HG02973 (cell line): ENCODE results near the gene ATP1A1.

Experiments
- ATAC-seq: cut with Tn5 transposase; IDR thresholded peaks from one replicate; pipeline ENCODE4 v1.9.1; 2021; ENCODE audit warnings: moderate library complexity; ENCODE audit not compliant: unreplicated experiment

ATP1A1 gene

GRCh38 chr1:116370181-116370580 is 2.9 kb upstream of the ATP1A1 start:
- no peak for ATAC-seq

DNA sequence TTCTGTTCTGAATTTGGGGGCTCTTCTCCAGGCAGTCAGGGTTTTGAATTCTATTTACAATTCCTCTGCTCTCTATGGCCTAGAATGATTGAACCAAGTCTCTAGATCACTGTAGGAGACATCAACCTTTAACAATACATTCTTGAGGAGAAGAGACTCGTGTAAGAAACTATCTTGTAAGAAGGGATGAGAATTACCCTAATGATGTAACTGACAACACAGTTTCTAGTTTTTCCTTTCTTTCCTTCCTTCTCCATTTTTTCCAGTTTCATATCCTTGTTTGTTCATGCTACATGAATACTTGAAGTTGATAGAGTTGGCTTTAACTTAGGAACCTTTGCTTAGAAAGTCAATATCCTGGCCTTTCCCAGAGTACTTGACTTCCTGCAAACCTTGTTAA is 1.3 kb upstream of the ATP1A1 start:
- ATAC-seq: no peak

DNA sequence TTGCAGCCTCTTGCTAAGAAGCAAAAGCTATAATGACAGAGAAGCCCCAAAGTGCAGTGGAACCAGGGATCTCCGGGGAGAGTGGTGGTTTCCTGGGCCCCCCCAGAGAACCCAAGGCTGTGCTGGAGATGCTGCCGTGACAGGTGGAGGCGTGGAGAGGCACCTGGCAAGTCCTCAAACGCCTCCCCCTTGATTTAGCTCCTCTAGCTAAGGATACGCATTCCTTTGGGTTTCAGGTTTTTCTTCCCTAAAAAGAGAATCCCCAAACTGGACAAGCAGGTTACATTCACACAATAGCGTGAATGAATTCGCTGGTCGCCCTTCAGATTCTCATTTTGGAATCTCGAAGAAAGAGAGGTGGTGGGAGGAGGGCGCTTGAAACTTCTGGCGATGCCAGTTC is 853 bp upstream of the ATP1A1 start:
- ATAC-seq: no peak

DNA sequence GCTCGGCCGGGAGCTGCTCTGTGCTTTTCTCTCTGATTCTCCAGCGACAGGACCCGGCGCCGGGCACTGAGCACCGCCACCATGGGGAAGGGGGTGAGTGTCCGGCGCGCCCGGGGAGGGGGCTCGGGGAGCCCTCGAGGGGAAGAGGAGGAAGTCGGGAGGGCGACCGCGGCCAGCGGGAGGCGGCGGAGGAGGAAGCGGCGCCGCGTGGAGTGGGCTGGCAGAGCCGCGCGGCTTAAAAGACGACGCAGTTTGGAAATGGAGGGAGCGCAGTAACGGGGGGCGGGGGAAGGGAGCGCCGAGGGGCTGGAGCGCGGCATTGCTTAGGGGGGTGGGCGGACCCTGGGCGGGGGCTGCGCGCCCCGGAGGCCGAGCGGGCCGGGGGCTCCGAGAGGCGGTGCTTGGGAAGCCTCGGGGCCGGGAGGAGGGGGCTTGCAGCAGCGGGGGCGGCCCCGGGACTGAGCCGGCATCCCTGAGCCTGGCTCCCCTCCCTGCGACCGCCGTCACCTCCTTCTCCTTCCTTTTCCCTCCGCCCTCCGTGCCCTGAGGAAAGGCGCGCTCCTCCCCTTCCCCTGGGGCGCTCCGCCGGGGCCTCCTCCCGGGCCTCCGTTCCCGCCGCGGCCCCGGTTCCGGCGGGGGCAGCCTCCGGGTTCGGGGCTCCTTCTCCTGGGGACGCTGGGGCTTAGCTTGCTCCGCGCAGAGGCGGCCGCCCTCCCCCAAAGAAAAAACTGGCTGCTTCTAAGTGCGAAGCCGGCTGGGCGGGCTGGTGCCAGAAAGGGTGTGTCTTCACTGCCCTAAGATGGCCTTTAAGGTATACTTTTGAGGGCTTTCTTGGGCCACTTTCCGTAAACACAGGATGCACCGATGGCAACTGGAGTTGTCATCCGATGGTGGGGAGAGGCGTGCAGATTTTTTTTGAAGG is 648 bp downstream of the ATP1A1 start:
- ATAC-seq: no peak

DNA sequence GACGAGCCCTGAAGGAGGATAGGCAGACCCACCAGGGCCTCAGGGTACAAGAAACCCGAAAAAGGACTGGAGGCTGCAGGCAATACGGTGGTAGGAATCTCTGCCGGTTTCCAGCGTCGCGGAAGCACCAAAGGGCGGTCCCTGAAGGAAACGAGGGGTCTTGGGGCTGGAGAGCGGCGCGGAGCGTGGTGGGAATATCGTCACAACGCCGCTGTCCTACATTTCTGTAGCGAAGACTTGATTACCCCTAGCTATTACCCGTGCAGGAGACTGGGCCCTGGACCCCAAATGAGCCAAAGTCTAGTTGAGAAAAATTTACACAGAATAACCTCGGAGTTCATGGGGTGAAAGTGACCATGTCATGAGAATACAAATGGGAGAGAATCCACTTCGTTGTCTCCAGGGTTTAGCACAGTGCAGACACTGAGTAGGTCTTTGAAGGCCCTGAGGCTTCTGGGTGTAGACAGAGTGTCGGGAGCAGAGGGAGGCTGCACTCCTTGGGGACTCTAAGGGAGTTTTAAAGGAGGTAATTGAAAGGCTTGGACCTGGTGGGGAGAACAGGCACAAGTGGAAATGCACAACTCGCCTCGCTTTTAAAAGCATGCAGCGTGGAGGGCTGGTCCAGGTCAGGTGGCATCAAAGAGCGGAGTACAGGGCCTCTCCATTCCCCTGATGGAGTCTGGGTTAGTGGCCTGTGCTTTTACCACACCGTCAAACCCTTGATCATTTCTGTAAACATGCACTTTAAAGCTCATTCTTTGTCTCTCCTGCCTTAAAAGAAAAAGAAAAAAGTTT is 1.5 kb downstream of the ATP1A1 start:
- no peak for ATAC-seq

DNA sequence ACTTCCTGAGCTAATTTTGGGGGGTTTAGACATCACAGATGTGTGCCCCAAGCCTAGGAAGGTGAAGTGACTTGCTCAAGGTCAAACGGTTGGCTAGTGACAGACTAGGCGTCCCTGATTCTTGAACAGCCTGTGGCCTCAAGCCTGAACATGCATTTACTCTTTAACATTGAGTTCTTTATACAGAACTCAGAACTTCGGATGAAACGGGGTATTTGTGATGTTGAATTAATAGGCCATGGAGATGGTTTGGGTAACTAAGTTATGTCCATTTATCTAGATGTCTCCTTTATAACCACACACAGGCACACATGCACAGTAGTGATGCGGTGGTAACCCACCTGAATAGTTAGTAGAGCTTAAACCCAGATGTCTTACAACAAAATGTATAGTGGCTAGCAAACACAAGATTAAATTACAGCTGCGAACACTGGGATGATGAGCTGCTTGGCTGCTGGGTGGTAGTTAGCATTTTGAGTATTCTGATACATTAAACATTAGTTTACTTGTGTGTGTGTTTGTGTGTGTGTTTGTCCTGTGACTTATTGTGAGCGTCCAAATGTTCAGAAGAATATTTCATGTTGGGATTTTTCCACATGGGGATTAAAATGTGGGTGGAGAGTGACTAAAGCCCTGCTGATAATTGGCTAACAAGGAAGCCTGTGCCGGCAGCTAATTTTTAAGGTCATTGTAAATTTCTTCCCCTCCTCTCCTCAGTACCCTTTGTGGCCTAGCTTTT is 2.3 kb downstream of the ATP1A1 start:
- ATAC-seq: no peak

DNA sequence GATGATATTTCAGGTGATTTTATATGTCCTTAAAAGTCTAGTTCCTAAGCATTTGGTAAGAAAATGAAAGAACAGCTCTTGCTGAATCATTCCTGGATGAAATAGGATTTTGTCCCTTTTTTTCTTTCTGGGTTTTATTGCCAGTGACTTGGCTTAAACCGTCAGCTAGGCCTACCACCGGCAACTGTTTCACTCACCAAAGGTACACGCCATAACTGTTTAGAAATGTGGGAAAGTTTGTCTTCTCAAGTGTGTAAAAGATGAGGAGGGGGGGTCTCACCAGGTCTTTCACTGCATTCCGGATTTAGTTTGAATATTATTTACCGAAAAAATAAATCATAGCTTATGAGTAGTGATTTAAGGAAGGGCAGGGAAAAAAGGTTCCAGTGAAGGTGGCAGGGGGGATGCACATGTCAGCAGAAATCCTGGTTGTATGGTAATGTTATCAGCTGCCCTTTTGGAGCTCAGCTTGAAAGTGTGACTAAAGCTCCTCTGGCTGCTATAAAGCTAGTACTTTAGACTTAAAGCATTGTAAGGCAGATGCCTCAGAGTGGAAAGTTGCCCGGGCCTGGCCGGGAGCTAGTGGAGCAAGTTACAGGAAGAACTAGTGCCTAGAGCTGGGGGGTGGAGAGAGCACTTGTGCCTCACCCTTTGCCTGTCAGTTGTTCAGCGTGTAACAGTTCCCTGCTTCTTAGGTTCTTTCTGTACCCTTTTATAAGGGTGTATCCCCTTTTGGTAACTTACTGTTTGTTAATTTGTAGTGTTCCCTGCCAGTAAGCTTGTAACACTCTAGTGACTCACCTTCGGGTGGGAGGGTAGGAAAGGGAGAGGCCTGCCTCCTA is 3.1 kb downstream of the ATP1A1 start:
- no peak for ATAC-seq

DNA sequence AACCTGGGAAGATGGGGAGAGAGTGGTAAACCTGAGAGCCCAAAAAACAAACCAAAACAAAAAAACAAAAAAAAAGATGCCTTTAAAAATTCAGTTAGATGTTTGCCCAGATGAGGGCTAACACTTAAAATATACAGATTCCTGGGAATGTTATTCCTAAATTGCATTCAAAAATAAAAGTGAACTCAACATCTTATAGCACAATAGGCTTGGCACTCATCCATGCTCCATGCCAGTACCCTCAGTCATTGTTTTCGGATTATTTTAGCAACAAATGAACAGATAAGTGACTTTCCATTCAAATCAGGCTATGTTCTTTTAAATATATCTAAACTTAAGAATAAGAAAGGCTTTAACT is 3.7 kb downstream of the ATP1A1 start:
- ATAC-seq: no peak

- ATAC-seq: peak; percentile 66
These were observed 4.8 kb downstream of the ATP1A1 start for GRCh38 chr1:116377541-116378529.

GRCh38 chr1:116379057-116379630 is 6.1 kb downstream of the ATP1A1 start:
- no peak for ATAC-seq

DNA sequence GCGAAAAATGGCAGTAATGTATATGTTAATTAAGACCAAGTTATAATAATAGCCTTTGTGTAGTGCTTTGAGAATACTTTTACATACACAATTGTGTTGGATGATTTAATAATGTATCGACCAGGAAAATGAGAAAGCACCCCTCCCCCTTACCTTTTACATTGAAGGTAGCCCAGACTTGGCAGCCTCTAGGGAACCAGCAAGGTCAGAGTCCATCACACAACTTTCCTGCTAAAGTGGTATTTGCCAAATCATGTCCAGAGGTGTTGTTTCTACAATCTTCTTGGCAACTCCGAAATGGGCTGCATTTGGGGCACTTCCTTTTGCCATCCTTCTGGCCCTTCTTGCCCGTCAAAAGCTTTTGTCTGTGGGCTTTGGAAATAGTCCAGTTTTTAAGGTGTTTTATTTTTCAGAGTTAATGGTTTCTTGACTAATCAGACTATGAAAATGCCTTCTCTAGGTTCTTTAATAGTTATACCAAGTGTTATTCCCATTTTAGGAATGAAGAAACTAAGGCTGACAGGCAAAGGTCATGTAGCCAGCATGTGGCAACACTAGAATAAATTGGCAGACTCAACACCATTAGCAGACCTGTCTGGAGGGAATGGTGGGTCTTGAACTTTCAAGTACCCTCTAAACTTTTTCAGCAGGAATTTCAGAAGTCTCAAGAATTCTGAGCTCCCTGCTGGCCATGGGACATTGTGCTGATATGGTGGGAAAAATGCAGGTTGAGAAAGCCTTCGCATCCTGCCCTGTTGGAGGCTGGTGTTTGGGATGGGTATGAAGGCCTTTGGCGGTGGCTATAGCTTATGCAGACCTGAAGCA is 6.8 kb downstream of the ATP1A1 start:
- no peak for ATAC-seq

- no peak for ATAC-seq
These were observed 7.6 kb downstream of the ATP1A1 start for GRCh38 chr1:116380499-116381242.

DNA sequence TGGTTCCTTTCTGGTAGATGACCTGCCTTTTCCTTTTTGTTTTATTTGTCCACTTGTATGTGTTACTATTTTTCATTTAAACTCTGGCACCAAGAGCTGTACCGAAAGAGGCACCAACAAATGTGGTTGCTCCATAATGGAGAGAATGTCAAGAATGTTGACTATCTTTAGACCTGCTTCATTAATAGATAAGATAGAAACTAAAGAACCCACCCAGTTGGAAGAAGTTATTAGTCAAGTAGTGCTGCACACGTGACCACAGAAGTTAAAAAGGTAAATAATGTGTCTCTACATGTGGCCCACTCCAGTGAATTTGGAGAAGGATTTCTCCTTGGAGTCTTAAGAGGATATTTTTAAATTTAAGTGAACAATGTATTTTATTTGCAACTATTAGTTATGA is 9.3 kb downstream of the ATP1A1 start:
- ATAC-seq: no peak

DNA sequence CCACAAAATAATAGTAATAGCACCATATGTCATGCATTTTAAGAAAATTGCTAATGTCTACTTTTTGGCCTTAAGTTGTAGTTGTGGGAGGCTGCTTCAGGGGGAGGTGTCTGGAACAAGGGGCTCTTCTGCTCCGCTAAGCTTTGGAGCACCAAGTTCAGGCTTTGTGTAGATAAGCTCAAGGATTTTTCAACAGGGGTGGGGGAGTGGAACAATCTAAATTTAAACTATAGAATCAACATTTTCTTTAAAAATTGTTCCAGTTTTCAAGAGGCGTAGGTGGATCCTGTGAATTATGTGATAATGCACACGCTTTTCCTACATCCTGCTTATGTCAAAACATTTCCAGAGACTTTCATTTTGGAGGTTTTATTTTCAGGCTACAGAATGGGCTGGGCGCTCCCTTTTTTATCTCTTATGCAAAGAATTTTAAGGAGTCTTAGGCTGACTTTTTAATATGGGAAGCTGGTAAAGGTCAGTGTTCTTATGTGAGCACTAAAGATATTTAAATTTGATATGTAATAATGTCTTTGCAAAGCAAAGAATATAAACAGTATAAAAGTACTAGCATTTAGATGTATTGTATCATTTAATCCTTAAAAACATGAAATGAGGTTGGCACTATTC is 9.9 kb downstream of the ATP1A1 start:
- no peak for ATAC-seq

GRCh38 chr1:116386042-116386441 is 13.0 kb downstream of the ATP1A1 start:
- ATAC-seq: no peak

- ATAC-seq: no peak
These were observed 14.5 kb downstream of the ATP1A1 start for GRCh38 chr1:116387551-116387950.

GRCh38 chr1:116388122-116388521 is 15.1 kb downstream of the ATP1A1 start:
- ATAC-seq: no peak
